HUES6 (cell line): Measurements from ENCODE around the gene SEMA3F.
"Not testable (repeated sequence)": the region's sequence is repeated elsewhere in the genome, so short reads cannot be mapped to it uniquely, and the experiment has no call there.

ENCODE experiments used
- H3K27ac ChIP-seq: 2 replicates; pipeline ENCODE4 v1.7.0; 2013; ENCODE audit warnings: low read depth, mild to moderate bottlenecking, low read length, inconsistent platforms
- H3K27me3 ChIP-seq: 2 replicates; pipeline ENCODE4 v1.6.1; 2013; ENCODE audit warnings: low read length; ENCODE audit not compliant: control insufficient read depth, insufficient read depth
- H3K36me3 ChIP-seq: 2 replicates; pipeline ENCODE4 v1.6.1; 2013; ENCODE audit warnings: low read length; ENCODE audit not compliant: control insufficient read depth, insufficient read depth
- H3K4me1 ChIP-seq: 2 replicates; pipeline ENCODE4 v1.6.1; 2013; ENCODE audit warnings: low read length; ENCODE audit not compliant: control insufficient read depth, insufficient read depth
- H3K4me3 ChIP-seq: 2 replicates; pipeline ENCODE4 v1.5.1; 2013; ENCODE audit warnings: low read depth, low read length
- H3K9ac ChIP-seq: one replicate; pipeline ENCODE4 v1.6.1; 2013; ENCODE audit warnings: mild to moderate bottlenecking, low read length
- H3K9me3 ChIP-seq: 2 replicates; pipeline ENCODE4 v1.6.1; 2013; ENCODE audit warnings: low read depth, low read length; ENCODE audit not compliant: control insufficient read depth, insufficient read depth

The SEMA3F gene

GRCh38 chr3:50207359-50208042 is 52.4 kb downstream of the SEMA3F start:
- Histone ChIP-seq H3K27ac (no peak overlapping the region), H3K36me3 (no peaks in the 10 kb centered on the region), H3K27me3 (peaks cover 48% of the 10 kb centered on the region), H3K9ac (no peak overlapping the region), H3K4me3 (no peak overlapping the region), H3K4me1 (peaks cover 37% of the 10 kb centered on the region), H3K9me3 (no peaks in the 10 kb centered on the region)

DNA sequence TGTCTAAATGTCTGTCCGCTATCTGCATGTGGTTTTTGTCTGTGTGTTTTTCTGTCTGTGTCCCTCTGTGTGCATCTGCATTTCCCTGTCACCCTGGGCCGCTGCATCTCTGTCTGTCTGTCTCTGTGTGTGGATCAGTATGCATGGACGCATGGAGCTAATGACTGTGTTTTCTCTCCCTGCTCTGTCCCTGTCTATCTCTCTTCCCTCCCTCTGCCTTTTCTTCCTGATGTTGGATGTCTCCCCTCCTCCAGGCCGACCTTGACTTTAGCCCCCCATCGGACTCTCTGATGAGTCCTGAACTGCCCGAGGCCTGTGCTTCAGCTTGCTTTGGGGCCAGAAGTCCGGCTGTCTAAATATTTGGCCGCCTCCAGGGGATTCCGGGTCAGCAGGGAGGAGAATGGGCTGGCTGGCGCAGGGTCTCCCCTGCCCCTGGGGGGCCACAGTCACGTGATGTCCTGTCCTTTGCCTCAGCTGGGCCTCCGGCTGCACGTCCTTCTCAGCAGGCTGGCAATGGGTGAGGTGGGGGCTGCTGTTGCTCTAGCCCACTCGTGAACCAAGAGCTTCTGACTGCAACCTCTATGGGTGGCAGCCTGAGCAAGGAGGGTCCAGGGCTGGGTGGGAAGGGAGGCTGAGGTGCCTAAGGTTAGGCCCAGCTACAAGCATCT is 53.7 kb downstream of the SEMA3F start:
- Histone ChIP-seq H3K27me3 (peaks cover 35% of the 10 kb centered on the region), H3K4me1 (peaks cover 32% of the 10 kb centered on the region; the same call in 1 of the 2 replicates), H3K36me3 (no peaks in the 10 kb centered on the region), H3K9ac (no peak overlapping the region), H3K4me3 (no peak overlapping the region), H3K9me3 (no peaks in the 10 kb centered on the region), H3K27ac (no peak overlapping the region)

DNA sequence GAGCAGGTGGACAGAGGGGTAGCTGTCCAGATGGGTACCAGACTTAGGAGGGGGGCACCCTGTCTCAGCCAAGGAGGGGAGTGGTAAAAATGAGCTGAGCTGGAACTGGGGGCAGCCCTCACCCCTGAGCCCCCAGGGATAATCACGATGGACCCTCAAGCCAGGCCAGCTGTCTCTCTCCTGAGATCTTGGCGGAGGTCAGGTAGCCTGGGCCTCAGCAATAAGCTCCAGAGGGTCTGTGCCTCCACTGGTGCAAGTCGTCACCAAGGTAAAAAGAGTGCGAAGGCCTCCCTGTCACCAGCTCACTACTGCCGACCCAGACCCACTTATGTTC is 55.0 kb downstream of the SEMA3F start:
- Histone ChIP-seq H3K27ac (no peak overlapping the region), H3K4me1 (peaks cover 29% of the 10 kb centered on the region; the same call in 1 of the 2 replicates), H3K36me3 (no peaks in the 10 kb centered on the region), H3K27me3 (peaks cover 23% of the 10 kb centered on the region), H3K9ac (no peak overlapping the region), H3K9me3 (no peaks in the 10 kb centered on the region), H3K4me3 (no peak overlapping the region)

DNA sequence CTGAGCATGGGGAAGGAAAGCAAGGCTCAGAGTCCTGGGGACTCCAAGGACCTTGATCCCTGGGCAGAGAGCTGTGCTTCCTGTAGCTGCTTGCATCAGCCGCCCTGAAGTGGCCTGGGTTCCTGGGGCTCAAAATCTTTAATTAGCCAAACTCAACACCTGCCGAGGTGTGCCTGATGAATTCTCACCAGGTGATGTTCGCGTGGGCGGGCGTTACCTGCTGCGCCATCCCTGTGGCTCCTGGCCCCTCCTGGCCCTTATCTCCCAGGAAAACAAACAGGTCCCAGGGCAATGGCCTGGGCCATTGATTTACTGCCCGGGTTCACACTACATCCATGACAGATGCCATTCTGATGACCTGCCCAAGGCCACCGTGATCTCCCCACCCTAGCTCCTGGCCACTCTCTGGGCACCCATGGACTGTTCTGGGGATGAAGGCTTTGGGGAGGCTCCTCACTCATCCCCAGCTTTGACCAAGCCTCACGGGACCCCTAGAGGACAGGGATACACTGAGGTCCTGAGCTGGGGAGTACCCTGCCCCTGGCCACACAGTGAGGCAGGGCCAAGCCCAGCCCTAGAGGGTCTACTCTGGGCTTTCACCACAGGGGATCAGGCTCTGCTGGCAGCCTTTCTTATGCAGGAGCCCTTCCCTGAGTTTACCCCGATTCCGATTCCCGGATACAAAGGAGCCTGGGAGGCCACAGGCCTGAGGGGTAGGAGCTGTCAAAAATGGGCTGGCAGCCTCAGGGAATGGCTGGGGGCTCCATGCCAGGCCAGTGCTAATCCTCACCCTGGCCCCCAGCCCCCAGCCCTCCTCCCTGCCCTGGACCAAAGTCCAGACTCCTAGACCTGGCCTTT is 55.6 kb downstream of the SEMA3F start:
- Histone ChIP-seq H3K4me1 (peaks cover 24% of the 10 kb centered on the region; the same call in 1 of the 2 replicates), H3K27ac (no peak overlapping the region), H3K9ac (no peak overlapping the region)

GRCh38 chr3:50211368-50211717 is 56.2 kb downstream of the SEMA3F start:
- not testable (repeated sequence) for H3K9me3 ChIP-seq, H3K4me3 ChIP-seq, H3K27ac ChIP-seq, H3K36me3 ChIP-seq, H3K9ac ChIP-seq
- H3K4me1 ChIP-seq: peaks cover 21% of the 10 kb centered on the region; the same call in 1 of the 2 replicates
- peaks cover 11% of the 10 kb centered on the region for H3K27me3 ChIP-seq

More for the DNA sequence above, 55.6 kb downstream of the SEMA3F start:
- H3K9me3 ChIP-seq: no peaks in the 10 kb centered on the region
- no peaks in the 10 kb centered on the region for H3K36me3 ChIP-seq
- H3K4me3 ChIP-seq: no peak overlapping the region
- H3K27me3 ChIP-seq: peaks cover 17% of the 10 kb centered on the region

- Histone ChIP-seq H3K27ac (no peak overlapping the region), H3K36me3 (no peaks in the 10 kb centered on the region), H3K4me1 (peaks cover 21% of the 10 kb centered on the region; the same call in 1 of the 2 replicates), H3K9ac (no peak overlapping the region), H3K4me3 (no peak overlapping the region), H3K9me3 (no peaks in the 10 kb centered on the region), H3K27me3 (peaks cover 5% of the 10 kb centered on the region)
Observed at GRCh38 chr3:50211930-50212329, 56.8 kb downstream of the SEMA3F start.

GRCh38 chr3:50212502-50212901 is 57.4 kb downstream of the SEMA3F start:
- Histone ChIP-seq H3K4me1 (peaks cover 21% of the 10 kb centered on the region; the same call in 1 of the 2 replicates), H3K27me3 (peaks cover 3% of the 10 kb centered on the region; the same call in 1 of the 2 replicates), H3K9me3 (no peaks in the 10 kb centered on the region), H3K4me3 (no peak overlapping the region), H3K36me3 (no peaks in the 10 kb centered on the region), H3K27ac (no peak overlapping the region), H3K9ac (no peak overlapping the region)

DNA sequence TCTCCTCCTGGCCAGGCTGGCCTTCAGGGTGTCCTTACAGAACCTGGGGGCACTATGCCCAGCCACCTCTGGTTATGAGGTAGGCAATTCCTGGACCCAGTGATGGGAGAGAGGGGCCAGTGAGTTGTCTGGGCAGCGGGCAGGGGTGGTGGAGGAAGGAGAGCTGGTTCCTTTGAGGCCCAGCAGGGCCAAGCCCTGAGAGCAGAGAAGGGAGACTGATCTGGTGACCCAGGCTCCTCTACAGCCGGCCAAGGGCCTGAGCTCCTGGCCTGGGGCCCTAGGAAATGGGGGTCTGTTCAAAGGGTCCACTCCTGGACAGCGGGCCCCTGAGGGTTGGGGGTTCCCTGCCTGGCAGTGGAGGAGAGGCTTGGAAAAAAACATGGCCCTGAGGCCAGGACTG is 57.8 kb downstream of the SEMA3F start:
- Histone ChIP-seq H3K9ac (no peak overlapping the region), H3K4me1 (peaks cover 21% of the 10 kb centered on the region; the same call in 1 of the 2 replicates), H3K4me3 (no peak overlapping the region), H3K36me3 (no peaks in the 10 kb centered on the region), H3K9me3 (no peaks in the 10 kb centered on the region), H3K27ac (no peak overlapping the region), H3K27me3 (peaks cover under 1% of the 10 kb centered on the region; the same call in 1 of the 2 replicates)

- H3K9ac ChIP-seq: no peak overlapping the region
- H3K4me3 ChIP-seq: no peak overlapping the region
- H3K27ac ChIP-seq: no peak overlapping the region
- no peaks in the 10 kb centered on the region for H3K9me3 ChIP-seq
- H3K4me1 ChIP-seq: peaks cover 21% of the 10 kb centered on the region; the same call in 1 of the 2 replicates
- 0 out of 2 replicates have a peak, but pooled peaks cover 3% of the 10 kb centered on the region for H3K27me3 ChIP-seq
- H3K36me3 ChIP-seq: no peaks in the 10 kb centered on the region
Observed at GRCh38 chr3:50213373-50213772, 58.2 kb downstream of the SEMA3F start.

DNA sequence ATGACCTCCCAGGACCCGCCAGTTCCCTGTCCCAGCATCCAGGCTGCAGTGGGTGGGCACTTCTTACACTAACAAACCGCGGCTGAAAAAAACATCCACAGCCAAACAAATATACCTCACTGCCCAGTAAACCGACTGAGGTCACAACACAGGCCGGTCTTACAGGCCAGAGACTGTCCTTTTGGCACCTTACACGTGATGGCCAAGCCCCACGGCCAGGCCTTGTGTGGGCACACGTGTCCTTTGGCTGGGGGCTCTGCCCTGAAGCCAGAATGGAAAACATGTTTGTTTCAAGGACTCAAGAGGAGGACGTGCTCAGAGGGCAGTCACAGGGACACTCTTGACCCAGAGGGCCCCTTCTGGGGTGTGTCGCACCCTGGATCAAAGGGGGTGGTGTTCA is 59.7 kb downstream of the SEMA3F start:
- no peak overlapping the region for H3K9ac ChIP-seq
- H3K4me1 ChIP-seq: peaks cover 20% of the 10 kb centered on the region; the same call in 1 of the 2 replicates
- no peaks in the 10 kb centered on the region for H3K9me3 ChIP-seq
- H3K4me3 ChIP-seq: no peak overlapping the region
- H3K27me3 ChIP-seq: peaks cover 9% of the 10 kb centered on the region; the same call in 1 of the 2 replicates
- H3K36me3 ChIP-seq: no peaks in the 10 kb centered on the region
- no peak overlapping the region for H3K27ac ChIP-seq
